Adrenal gland (tissue), 12 donors: ENCODE results near the gene NPAS3. TPM values are rescaled to one million over a fixed set of nuclear protein-coding genes. Genes with fewer than 3 reads are reported as not detected.

Source experiments
- DNase-seq, 7 donors: peaks; one replicate each; pipeline ENCODE4 v3.0.0-alpha.2; 2019 to 2020
- H3K27ac ChIP-seq, 5 donors: fragments of 200-600 bp; sonication (generic) in 4 of 5; 1 replicate in 3 of 5; 2 replicates in 2 of 5; pipeline versions ENCODE4 v1.5.1 to v1.8.0; 2016 to 2020; ENCODE audit warnings: mild to moderate bottlenecking in 1 of 5
- H3K27me3 ChIP-seq: fragments of 200-600 bp; 2 replicates; pipeline ENCODE4 v1.8.0; 2021
- H3K36me3 ChIP-seq, 2 donors: fragments of 200-600 bp; replicated peaks in 1 of 2; 1 replicate in 1 of 2; 2 replicates in 1 of 2; pipeline versions ENCODE4 v1.5.1 to v1.8.0; 2018 to 2022
- H3K4me1 ChIP-seq, 2 donors: fragments of 200-600 bp; replicated peaks in 1 of 2; 1 replicate in 1 of 2; 2 replicates in 1 of 2; pipeline versions ENCODE4 v1.5.1 to v1.8.0; 2018 to 2021
- H3K4me3 ChIP-seq, 4 donors: fragments of 200-600 bp; sonication (generic) in 3 of 4; one replicate each; pipeline ENCODE4 v1.5.1; 2016 to 2018
- H3K9me3 ChIP-seq, 3 donors: fragments of 200-600 bp; sonication (generic) in 1 of 3; replicated peaks in 1 of 3; 1 replicate in 2 of 3; 2 replicates in 1 of 3; pipeline versions ENCODE4 v1.5.1 to v1.8.0; 2016 to 2021
- CTCF ChIP-seq, 6 experiments: fragments of 450-650 bp in 4 of 6; fragments of 200-600 bp in 2 of 6; sonication (generic) in 1 of 6; IDR thresholded peaks; 1 replicate in 5 of 6; 2 replicates in 1 of 6; pipeline versions ENCODE4 v1.5.1 to v1.8.0; 2016 to 2021; ENCODE audit warnings: antibody characterized with exemption in 6 of 6, mild to moderate bottlenecking in 2 of 6, moderate library complexity in 1 of 6
- POLR2A ChIP-seq, 2 donors: fragments of 450-650 bp; IDR thresholded peaks; one replicate each; pipeline ENCODE4 v1.6.1; 2017; ENCODE audit warnings: antibody characterized with exemption in 2 of 2, mild to moderate bottlenecking in 2 of 2, moderate library complexity in 1 of 2
- WGBS, 4 donors: extraction: QIAGEN DNeasy Blood & Tissue Kit in 2 of 4; methylation state at CpG; one replicate each; pipeline versions ENCODE4 v1.1.5 to v1.1.7; 2013 to 2017; 5-methylcytosine and 5-hydroxymethylcytosine counted together
- intact Hi-C, 2 donors: fragments of 100-400 bp; cut with DNase I; formaldehyde crosslinking; loops; one replicate each; pipeline versions ENCODE4 v1.14.1 to v1.15.0; 2022 to 2023
- polyA plus RNA-seq, 3 donors: library from polyadenylated mRNA; stranded (reverse); fragments of 200-250 nt in 2 of 3; fragments of 350-450 nt in 1 of 3; fragmentation: Illumina TruSeq in 1 of 3; extraction: RNeasy Lipid Tissue Mini Kit (QIAGEN cat#74804) in 1 of 3; gene quantifications; one replicate each; pipeline ENCODE4 v1.2.3, GENCODE V29; 2013 to 2014
- total RNA-seq, 9 donors: library from RNA; depleted of rRNA in 4 of 9; stranded (reverse); fragments of >200 nt in 4 of 9; fragments of 120-200 nt in 1 of 9; fragmentation: NEBNext Ultra II Directional in 1 of 9; extraction: Animal tissue kit (Norgen Biotek cat#: 25700) in 1 of 9; gene quantifications; one replicate each; pipeline versions ENCODE4 v1.1.0 to v1.2.4, GENCODE V29; 2013 to 2023
- donor health status: healthy with polysubstance abuse.
- donor health status: Bipolar disorder and iron deficiency.
- donor health status: DM: yes; HTN: yes; CAD: no.
- donor health status: DM: no; HTN: no; CAD: no.
- donor health status: DM: no; HTN: no; CAD: no.
- donor health status: DM: yes; HTN: yes; CAD: no.

Gene NPAS3
- total and polyA plus RNA-seq, 12 donors, result 0.36 to 7.5 (median 1.5) TPM

GRCh38 chr14:33732175-33732574, 793.5 kb downstream of the NPAS3 start:
- no peaks in the 10 kb centered on the region for H3K4me1 ChIP-seq
- H3K4me3 ChIP-seq, result no peak overlapping the region
- no peak overlapping the region for H3K27ac ChIP-seq
- H3K9me3 ChIP-seq, result no peaks in the 10 kb centered on the region
- WGBS, 4 donors, result 75 to 81% (median 78%) methylated on average over 7 of the region's 7 CpGs
- no peak for DNase-seq
- TF ChIP-seq POLR2A (IDR thresholded peaks at IDR 0.05), result no peak
- no peak for TF ChIP-seq CTCF (IDR thresholded peaks at IDR 0.05)
- intact Hi-C loops, result no loop called here
- H3K36me3 ChIP-seq, result no peaks in the 10 kb centered on the region
- no peaks in the 10 kb centered on the region for H3K27me3 ChIP-seq

- Histone ChIP-seq H3K4me1 (no peaks in the 10 kb centered on the region), H3K9me3 (no peaks in the 10 kb centered on the region), H3K4me3 (no peak overlapping the region), H3K27me3 (no peaks in the 10 kb centered on the region), H3K36me3 (no peaks in the 10 kb centered on the region), H3K27ac (no peak overlapping the region)
- intact Hi-C loops, result no loop called here
- TF ChIP-seq CTCF (IDR thresholded peaks at IDR 0.05), result no peak
- no peak for TF ChIP-seq POLR2A (IDR thresholded peaks at IDR 0.05)
- no peak for DNase-seq
- WGBS, 4 donors, result 84 to 89% (median 87%) methylated on average over 6 of the region's 6 CpGs
These were observed 794.6 kb downstream of the NPAS3 start for GRCh38 chr14:33733310-33733709.

GRCh38 chr14:33733721-33734120, 795.0 kb downstream of the NPAS3 start:
- Histone ChIP-seq H3K36me3 (no peaks in the 10 kb centered on the region), H3K4me1 (no peaks in the 10 kb centered on the region), H3K27me3 (no peaks in the 10 kb centered on the region), H3K4me3 (no peak overlapping the region), H3K27ac (no peak overlapping the region), H3K9me3 (no peaks in the 10 kb centered on the region)
- intact Hi-C loops, result no loop called here
- no peak for DNase-seq
- TF ChIP-seq CTCF (IDR thresholded peaks at IDR 0.05) (no peak), POLR2A (IDR thresholded peaks at IDR 0.05) (no peak)

- intact Hi-C loops, result no loop called here
- Histone ChIP-seq H3K4me3 (no peak overlapping the region), H3K27ac (no peak overlapping the region), H3K4me1 (no peaks in the 10 kb centered on the region), H3K36me3 (no peaks in the 10 kb centered on the region), H3K9me3 (no peaks in the 10 kb centered on the region), H3K27me3 (no peaks in the 10 kb centered on the region)
- 67 to 76% (median 72%) methylated on average over 3 of the region's 3 CpGs for WGBS, 4 donors
- TF ChIP-seq CTCF (IDR thresholded peaks at IDR 0.05) (no peak), POLR2A (IDR thresholded peaks at IDR 0.05) (no peak)
- no peak for DNase-seq
These were observed 795.7 kb downstream of the NPAS3 start for GRCh38 chr14:33734387-33734786.
